SU-DHL-6 (cell line): ENCODE data around the gene BRSK1.

ENCODE experiments used
- EZH2phosphoT487 ChIP-seq: fragments of 200-600 bp; sonication (generic), shearing (Covaris generic); conservative IDR thresholded peaks from 2 replicates; pipeline ENCODE4 v1.6.1; 2018; ENCODE audit warnings: mild to moderate bottlenecking, antibody characterized with exemption, low read length, moderate library complexity, mixed read lengths
- TF ChIP-seq, protein P1 (sequence below): fragments of 200-600 bp; sonication (generic); IDR thresholded peaks from one replicate; pipeline ENCODE4 v1.5.1; 2017; ENCODE audit warnings: antibody characterized with exemption, mild to moderate bottlenecking, low read length, moderate library complexity; ENCODE audit not compliant: insufficient read depth, poor library complexity, severe bottlenecking

DNA sequence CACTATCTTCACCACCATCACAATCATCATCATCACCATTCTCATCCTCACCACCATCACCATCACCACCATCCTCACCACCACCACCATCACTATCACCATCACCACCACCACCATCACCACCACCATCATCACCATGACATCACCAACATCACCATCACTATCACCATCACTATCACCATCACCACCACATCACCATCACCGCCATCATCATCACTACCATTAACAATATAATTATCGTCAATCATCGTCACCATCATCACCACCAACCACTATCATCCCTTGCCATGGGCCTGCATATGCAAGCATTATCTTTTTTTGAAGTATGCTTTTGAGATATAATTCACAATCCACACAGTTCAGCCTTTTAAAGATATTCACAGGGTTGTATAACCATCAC is 17.4 kb upstream of the BRSK1 start:
- TF ChIP-seq, protein P1, sequence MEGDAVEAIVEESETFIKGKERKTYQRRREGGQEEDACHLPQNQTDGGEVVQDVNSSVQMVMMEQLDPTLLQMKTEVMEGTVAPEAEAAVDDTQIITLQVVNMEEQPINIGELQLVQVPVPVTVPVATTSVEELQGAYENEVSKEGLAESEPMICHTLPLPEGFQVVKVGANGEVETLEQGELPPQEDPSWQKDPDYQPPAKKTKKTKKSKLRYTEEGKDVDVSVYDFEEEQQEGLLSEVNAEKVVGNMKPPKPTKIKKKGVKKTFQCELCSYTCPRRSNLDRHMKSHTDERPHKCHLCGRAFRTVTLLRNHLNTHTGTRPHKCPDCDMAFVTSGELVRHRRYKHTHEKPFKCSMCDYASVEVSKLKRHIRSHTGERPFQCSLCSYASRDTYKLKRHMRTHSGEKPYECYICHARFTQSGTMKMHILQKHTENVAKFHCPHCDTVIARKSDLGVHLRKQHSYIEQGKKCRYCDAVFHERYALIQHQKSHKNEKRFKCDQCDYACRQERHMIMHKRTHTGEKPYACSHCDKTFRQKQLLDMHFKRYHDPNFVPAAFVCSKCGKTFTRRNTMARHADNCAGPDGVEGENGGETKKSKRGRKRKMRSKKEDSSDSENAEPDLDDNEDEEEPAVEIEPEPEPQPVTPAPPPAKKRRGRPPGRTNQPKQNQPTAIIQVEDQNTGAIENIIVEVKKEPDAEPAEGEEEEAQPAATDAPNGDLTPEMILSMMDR: no peak
- no peak for TF ChIP-seq EZH2phosphoT487
